Activated CD4-positive, alpha-beta T cell treated with anti-CD3 and anti-CD28 coated beads, Interleukin-2, amount 50 U/mL, for 24 hours (primary cell): ENCODE measurements around the gene FABP6.
"Not testable (repeated sequence)": the region's sequence is repeated elsewhere in the genome, so short reads cannot be mapped to it uniquely, and the experiment has no call there.

Experiments
- DNase-seq, 2 donors: peaks; one replicate each; pipeline ENCODE4 v3.0.0-alpha.2; 2020; ENCODE audit warnings: low read depth in 1 of 2, low spot score in 1 of 2

Gene FABP6

GRCh38 chr5:160219356-160219755 lies 9.9 kb upstream of the FABP6 start:
- DNase-seq: no peak

DNA sequence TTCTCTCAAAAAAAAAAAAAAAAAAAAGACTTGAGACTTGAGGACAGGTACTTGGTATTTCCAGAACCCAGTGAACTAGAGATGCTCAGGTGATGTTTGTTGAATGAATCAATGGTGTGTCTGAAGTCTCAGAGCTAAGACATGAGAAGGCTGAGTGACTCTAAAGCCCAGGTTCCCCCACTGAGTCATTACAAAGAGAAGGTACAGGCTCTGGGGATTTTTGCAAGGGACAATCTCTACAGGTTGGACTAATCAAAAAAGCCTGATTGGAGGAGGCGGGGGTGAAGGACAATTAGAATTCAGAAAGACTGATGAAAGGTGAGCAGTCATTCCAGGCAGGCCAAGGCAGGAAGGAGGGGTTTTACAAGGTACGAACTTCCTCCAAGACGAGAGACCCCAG lies 8.2 kb upstream of the FABP6 start:
- no peak for DNase-seq

DNA sequence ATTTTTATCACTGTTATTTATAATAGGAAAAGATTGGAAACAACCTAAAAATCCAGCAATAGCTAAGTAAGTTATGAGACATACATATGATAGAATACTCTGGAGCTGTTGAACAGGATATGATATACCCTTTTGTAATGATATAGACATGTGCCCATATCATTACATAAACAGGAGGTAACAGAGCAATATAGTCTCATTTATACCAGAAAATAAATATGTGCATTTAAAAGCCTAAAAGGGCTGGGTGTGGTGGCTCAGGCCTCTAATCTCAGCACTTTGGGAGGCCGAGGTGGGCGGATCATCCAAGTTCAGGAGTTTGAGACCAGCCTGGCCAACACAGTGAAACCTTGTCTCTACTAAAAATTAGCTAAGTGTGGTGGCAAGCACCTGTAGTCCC lies 2.3 kb upstream of the FABP6 start:
- no peak for DNase-seq

- DNase-seq: no peak
Measured at GRCh38 chr5:160230686-160231527, 1.6 kb downstream of the FABP6 start.

DNA sequence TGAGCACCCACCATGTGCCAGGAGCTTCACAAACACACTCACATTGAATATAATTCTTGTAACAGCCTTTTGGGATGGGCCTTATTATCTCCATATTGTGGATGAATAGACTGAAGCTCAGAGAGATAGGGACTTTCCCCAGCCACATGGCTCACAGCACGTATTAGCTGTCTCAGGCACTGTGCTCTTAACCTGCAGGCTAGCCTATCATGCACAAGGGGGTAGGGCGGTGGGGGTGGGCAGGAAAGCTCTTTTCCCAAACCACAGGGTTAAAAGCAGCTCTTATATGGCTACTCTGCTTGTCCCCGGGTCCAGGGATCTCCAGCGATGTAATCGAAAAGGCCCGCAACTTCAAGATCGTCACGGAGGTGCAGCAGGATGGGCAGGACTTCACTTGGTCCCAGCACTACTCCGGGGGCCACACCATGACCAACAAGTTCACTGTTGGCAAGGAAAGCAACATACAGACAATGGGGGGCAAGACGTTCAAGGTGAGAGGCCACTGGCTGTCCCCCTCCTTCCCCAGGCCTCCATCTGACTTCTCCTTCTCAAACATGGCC lies 2.6 kb downstream of the FABP6 start:
- no peak for DNase-seq

- no peak for DNase-seq
Measured at GRCh38 chr5:160233215-160233614, 3.9 kb downstream of the FABP6 start.

GRCh38 chr5:160235731-160236130 lies 6.4 kb downstream of the FABP6 start:
- DNase-seq: no peak

DNA sequence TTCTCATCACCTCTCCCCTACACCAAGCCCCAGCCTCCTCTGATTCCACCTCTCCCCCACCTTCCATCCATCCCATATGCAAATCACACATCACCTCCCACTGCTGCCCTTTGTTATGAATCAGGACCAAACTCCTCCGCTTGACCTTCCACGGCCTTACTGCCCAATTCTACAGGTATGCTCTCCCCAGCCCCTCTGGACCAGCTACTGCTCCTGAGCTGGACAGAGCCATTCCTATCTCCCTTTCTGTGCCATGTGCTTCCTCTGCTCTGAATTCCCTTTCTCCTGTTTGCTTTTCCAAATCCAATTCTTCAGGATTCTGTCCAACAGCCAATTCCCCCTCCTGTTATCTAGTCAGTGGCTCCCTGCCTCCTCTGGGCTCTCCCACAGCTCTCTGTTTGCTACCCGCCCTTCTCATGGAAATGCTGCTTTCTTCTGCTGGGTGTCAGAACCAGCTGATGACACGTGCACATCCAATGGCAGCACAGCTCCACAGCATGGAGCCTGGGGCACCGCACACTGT lies 8.3 kb downstream of the FABP6 start:
- no peak for DNase-seq

DNA sequence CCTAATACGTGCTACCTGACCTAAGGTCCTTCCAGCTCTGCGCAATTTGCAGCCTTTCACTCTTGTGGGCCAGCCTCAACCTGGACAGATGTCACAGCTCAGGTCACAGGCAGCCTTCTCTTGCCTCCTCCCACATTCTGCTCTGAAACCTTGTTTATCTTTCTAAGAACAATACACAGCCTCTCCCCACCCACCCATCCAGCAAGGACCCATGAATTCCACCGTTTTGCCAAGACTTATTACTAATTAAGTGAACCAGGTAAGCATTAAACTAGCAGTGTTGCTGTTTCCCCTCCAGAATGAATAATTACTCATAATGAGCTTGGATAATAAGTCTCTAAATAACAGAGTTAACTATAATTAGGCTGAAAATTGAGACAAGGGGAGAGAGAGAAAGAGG lies 11.0 kb downstream of the FABP6 start:
- DNase-seq: no peak

DNA sequence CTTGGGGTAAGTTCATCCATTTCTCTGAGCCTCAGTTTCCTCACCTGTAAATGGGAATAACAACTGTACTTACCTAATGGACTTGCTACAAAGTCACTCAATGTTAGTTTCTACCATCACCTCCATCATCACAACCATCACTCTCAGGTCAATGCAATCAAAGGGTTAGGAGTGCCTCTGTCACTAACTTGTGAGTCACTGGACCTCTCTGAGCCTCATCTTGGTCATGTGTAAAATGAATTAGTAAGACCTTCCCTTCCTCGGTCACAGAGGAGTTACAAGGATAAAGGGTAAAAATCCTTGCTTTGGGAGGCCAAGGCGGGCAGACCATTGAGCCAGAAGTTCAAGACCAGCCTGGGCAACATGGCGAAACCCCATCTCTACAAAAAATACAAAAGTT lies 12.8 kb downstream of the FABP6 start:
- no peak for DNase-seq

GRCh38 chr5:160245506-160246086 lies 16.3 kb downstream of the FABP6 start:
- DNase-seq: no peak

DNA sequence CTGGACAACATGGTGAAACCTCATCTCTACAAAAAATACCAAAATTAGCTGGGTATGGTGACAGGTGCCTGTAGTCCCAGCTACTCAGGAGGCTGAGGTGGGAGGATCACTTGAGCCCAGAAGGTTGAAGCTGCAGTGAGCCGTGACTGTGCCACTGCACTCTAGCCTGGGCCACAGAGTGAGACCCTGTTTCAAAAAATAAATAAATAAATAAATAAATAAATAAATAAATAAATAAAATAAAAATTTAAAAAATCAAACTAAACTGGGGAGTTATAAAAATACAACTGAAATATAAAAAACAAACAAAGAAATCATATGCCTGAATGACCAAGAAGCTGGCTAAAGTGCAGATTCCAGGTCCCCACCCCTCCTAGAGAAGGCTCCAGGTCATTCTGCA lies 20.3 kb downstream of the FABP6 start:
- not testable (repeated sequence) for DNase-seq

- DNase-seq: no peak
Measured at GRCh38 chr5:160250226-160250625, 20.9 kb downstream of the FABP6 start.

GRCh38 chr5:160250826-160251225 lies 21.5 kb downstream of the FABP6 start:
- DNase-seq: no peak

GRCh38 chr5:160251406-160252155 lies 22.3 kb downstream of the FABP6 start:
- DNase-seq: no peak

DNA sequence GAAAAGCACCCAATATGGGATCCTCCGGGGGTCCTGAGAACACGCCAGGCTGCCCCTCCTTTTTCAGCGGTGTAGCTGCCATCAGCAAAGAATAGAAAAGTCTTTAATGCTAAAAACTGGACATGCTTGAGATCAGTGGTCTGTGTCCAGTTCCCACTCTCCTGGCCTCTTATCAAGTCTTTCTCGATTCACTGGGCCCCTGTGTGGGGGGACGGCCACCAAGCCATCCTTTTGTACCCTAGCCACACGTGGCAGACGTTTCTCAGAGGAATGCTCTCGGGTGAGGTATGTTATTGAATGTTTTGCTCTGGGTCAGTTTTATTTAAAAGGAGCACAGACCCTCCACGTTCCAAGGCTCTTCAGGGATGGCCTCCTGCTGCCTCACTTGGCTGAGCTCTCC lies 23.6 kb downstream of the FABP6 start:
- no peak for DNase-seq

DNA sequence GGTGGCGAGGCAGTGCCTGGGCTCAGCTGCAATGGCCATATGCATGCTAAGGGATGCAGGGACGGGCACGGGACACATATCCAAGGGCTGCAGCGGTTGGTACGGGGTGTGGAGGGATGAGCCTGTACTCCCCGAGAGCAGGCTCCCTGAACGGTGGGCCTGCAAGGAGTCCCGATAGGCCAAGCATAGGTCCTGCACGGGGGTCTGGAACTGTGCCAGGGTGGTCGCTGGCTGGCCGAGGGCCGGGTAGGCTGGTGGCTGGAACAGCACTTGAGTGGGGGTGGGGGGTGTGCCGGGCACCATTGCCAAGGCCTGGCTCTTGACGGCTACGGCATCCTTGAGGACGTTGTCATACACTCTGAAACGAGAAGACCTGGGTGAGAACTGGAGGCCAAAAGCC lies 24.1 kb downstream of the FABP6 start:
- DNase-seq: no peak

DNA sequence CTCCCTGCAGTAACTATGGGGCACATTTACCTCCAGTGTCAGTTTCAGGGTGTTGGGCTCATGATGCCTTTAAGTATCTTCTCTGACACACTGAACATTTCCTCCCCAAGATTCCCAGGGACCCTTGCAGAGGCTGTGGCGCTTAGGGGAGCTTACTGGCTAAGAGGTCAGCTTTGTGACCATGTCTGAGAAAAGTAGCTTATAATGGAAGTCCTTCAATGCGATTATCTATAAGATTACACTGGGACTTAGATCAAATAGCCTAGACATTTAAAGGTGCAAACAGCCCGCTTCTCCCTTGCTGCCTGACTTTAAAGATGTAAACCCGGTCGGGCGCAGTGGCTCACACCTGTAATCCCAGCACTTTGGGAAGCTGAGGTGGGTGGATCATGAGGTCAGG lies 25.4 kb downstream of the FABP6 start:
- no peak for DNase-seq

DNA sequence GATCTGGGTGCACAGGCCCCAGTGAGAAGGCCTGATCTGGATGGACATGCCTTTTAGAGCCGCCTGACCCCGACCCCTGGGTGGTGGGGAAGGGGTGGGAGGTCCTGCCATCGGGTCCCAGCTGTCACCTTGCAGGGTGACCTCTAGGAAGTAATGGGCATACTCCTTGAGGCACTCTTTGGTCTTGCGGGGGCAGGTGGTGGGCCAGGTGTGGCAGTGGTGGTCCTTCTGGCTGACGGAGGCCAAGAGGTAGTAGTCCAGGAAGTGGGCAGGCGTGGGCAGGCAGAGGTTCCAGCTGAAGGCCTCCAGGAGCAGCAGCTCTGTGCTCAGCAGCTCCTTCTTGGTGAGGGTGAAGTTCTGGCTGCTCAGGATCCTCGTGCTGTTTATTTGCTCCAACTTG lies 30.0 kb downstream of the FABP6 start:
- no peak for DNase-seq

DNA sequence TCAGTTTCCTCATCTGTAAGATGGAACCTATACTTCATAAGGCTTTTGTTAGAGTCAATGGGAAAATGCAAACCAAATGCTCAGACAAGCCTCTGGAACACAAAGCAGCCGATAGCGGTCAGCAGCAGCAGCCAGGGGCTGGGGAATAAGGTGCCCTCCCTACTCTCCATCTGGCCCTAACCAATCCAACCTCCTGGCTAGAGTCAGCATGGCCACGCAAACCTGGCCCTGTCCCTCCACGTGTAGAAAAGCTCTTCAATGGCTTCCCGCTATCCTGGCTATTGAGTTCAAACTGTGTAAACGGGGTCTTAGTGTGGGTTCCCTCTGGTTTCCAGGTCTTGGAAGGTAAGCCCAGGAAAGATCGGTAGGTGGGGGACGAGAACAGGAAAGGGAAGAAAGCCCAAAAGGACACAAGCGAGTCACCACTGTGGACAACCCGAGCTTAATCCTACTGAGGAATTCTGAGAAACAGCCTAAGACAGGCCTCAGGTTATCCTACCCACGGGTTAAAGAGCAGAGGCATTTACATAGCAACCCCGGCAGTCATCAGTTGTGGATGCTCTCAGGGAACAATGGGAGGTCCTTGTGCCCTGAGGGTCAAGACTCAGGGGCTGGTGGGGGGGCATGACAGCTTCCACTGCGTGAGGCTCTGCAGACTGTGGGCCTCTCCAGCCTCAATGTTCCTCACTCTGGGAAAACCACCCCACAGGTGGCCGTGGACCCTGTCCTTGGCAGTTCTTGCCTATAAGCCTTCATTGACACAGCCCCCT lies 30.9 kb downstream of the FABP6 start:
- no peak for DNase-seq
